HG02885 (cell line): ENCODE data around the gene HSD17B8.

Experiments
- ATAC-seq: cut with Tn5 transposase; IDR thresholded peaks from one replicate; pipeline ENCODE4 v1.9.1; 2021; ENCODE audit warnings: mild to moderate bottlenecking; ENCODE audit not compliant: unreplicated experiment, poor library complexity

Gene HSD17B8

GRCh38 chr6:33235221-33235634 lies 30.8 kb downstream of the HSD17B8 start:
- ATAC-seq = no peak

- ATAC-seq = no peak
Observed at GRCh38 chr6:33236328-33236727, 31.9 kb downstream of the HSD17B8 start.

DNA sequence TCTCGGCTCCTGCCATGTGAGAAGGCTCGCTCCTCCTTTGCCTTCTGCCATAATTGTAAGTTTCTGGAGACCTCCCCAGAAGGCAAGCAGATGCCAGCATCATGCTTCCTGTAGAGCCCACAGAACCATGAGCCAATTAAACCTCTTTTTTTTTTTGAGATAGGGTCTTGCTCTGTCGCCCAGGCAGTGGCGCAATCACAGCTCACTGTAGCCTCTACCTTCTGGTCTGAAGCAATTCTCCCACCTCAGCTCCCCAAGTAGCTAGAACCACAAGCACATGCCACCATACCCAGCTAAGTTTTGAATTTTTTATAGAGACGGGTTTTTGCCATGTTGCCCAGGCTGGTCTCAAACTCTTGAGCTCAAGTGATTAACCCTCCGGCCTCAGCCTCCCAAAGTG lies 32.4 kb downstream of the HSD17B8 start:
- no peak for ATAC-seq

- ATAC-seq = no peak
Observed at GRCh38 chr6:33237741-33238140, 33.3 kb downstream of the HSD17B8 start.

GRCh38 chr6:33241968-33242367 lies 37.5 kb downstream of the HSD17B8 start:
- ATAC-seq = no peak

- no peak for ATAC-seq
Observed at GRCh38 chr6:33243476-33243875, 39.0 kb downstream of the HSD17B8 start.

DNA sequence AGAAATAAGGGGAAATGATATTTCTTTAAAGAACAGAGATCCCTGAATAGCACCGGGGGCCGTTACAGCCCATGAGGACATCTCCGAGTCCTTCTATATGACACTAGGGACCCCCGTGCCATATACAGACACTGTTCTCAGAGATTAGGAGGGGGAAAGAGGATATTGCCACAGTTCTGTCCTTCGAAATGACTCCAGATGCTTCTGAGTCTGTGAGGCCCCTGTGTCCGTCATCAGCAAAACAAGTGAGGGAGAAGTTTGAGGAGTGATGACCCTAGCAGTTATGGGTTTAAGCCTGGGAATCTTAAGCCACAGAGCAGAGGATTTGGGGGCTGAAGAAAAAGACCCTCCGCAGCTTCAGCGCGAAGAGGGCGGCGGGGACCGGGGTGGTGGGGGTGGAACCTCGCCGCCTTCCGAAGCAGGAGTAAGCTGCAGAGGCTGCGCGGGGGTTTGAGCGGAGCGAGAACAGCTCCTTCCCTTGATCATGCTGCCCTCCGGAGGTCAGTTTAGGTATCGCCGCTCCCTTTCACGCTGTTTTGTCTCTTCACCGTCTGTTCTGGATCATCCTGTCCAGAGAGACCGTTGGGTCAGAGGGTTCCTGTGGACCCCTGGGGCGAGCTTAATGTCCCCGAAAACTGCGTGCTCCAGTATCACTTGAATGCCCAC lies 43.7 kb downstream of the HSD17B8 start:
- ATAC-seq = no peak

DNA sequence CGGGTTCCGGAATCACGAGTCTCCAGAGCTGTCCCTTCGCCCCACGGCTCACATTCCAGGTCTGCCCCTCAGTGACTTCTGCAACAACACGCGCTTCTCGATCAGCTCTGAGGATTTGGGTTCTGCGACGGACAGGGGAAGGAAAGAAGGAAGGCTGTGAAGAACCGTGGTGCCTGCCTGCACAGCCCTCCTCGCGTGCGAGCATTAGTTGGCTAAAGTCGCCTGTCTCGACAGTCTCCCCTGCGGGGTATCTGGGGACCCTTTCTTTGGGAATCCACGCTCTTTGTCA lies 44.1 kb downstream of the HSD17B8 start:
- no peak for ATAC-seq

DNA sequence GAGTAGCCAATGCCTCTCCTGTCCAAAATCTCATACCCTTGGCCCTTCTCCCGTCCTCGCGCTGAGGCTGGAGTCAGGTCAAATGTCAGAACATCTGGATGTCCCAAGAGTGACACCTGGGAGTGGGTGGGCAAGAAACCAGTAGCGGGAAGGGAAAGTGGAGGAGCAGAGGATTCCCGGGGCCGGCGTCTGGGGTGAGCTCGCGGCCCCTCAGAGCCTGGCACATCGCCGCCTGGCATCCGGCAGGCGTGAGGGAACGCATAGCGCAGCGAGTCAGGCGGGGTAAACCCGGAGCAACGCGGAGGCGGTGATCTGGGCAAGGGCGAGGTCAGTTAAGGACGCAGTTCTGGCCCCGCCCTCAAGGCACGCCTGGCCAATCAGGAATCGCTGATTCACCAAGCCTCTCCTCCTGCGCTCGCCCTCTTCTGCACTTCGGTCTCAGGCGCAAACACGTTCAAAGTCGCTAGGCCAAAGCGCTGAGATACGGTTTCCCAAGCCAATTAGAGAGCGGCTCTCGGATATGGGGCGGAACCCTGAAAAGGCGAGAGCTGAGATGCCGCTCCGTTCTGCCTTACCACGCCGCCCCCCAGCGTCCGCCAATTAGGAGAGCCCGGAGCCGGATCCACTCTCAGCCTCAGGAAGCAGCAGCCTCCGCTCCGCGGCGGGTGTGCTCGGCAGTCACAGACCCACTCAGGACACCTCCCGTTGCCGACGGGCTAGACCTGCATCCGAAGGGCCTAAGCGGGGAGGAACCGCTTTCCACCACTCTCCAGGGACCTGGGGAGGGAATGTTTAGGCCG lies 44.7 kb downstream of the HSD17B8 start:
- ATAC-seq = peak; percentile 90

DNA sequence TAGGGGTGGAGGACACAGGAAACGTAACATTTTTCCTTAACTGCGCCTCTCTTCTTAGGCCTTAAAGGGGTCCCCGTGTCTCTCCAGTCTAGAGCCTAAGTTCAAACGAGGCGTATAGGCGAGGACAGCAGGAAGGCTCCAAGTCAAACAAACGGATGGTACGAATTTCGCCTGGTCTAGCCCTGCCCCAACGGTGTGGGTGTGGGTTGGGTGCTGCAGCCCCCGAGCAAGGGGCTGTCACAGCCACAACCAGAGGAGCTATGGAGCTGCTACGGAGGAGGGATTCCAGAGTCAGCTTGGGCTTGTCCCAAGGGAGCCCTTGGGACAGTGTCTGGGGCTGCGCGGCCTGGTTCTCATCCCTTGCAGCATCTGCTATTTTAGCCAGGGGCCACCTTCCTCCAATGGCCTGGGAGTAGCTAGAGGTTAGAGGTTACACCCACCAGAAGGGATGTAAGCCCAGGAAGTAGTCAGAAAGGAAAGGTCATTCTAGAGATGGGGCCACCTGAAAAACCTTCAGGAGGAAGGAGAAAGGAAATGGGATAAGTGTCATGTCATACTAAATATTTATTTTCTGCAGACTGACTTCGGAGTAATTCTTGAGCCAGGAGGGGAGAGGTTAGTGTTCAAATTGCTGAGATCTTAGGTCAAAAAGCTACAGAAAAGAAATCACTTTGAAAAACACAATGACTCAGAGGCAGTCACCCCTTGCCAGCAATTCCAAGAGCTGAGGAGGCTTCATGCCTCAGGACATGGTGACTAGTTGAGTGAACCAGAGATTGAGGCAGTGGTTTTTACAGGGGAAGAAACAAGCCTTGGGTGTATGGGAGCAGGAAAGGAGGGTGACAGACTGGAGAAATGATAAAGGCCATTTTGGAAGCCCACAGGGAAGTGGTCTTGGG lies 45.5 kb downstream of the HSD17B8 start:
- ATAC-seq = no peak

DNA sequence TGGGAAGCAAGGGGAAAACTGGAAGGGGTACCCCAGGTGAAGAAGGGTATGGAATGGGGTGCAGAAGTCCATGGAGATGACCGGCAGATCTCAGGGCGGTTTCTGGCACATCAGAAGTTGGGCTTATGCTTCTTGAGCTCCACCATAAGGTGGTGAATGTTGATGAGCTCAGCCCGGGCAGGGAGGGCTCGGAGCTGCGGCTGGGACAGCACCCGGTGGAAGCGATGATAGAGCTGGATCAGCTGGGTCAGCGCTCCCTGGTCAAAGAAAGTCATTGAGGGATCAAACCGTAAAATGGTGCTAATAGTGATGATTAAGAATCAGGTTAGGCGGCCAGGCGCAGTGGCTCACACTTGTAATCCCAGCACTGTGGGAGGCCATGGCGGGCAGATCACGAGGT lies 46.3 kb downstream of the HSD17B8 start:
- no peak for ATAC-seq

- ATAC-seq = no peak
Observed at GRCh38 chr6:33251395-33252012, 47.0 kb downstream of the HSD17B8 start.

- ATAC-seq = no peak
Observed at GRCh38 chr6:33252759-33253158, 48.3 kb downstream of the HSD17B8 start.

DNA sequence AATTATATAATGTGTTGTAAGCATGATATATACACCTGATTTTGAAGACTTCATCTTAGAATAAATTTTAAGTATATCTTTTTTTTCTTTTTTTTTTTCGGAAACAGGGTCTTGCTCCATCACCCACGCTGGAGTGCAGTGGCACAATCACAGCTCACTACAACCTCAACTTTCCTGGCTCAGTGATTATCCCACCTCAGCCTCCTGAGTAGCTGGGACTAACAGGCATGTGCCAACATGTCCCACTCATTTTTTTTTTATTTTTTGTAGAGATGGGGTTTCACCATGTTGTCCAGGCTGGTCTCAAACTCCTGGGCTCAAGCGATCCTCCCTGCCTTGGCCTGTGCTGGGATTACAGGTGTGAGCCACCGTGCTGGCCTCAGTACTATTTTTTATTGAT lies 50.1 kb downstream of the HSD17B8 start:
- no peak for ATAC-seq
